T-helper 1 cell (primary cell): ENCODE results near the gene MAP4K4.

Source experiments
- DNase-seq, 5 donors: peaks; one replicate each; pipeline ENCODE4 v3.0.0-alpha.2; 2012 to 2020

The MAP4K4 gene

DNA sequence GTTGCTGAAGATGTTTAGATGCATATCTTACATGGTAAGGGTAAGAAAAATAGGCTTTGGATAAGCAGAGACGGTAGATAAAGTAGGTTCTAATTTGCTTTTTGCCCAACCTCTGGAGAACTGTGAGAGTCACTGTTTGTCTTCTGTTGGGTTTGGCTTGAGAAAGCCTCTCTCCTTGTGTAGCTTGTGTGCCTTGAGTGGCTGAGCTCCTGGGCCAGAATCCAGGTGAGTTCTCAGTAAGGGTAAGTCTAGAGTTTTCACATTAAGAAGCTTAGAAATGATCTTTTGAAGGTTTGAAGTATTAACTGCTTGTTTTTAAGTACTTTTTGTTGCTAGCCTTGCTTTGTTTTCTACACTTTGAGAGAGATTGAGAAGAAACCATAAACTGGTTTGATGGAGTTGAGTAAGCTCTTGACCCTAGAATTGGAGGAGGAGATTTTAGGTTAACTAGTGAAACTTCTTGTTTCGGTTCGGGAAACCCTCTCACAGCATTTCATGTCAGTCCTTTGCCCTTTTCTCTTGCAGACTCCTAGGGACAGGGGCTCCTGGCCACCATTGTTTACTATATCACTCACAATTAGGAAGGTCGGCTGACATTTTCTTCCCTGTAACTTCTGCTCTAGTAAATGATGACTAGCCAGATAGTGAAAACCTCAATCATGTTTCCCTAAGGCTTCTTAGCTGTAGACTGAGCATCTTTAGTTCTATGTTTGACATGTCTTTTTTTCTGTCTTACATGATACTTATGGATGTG, 26.0 kb downstream of the MAP4K4 start:
- no peak for DNase-seq

DNA sequence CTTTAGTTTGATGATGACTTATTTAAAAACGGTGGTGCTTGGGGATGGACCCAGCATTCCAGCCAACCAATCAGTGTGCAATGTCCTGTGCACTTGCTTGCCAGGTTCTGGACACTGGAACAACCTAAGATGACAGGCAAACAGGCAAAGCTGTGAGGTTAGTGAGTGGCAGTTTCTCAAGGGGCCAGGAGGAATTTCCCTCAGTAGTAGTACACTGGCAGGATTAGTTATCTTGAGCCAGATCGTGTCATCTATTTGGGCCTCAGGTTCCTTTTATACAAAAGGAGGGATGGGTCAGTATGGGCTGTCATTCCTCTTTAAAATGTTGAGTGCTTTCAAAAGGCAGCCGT, 26.6 kb downstream of the MAP4K4 start:
- no peak for DNase-seq

DNA sequence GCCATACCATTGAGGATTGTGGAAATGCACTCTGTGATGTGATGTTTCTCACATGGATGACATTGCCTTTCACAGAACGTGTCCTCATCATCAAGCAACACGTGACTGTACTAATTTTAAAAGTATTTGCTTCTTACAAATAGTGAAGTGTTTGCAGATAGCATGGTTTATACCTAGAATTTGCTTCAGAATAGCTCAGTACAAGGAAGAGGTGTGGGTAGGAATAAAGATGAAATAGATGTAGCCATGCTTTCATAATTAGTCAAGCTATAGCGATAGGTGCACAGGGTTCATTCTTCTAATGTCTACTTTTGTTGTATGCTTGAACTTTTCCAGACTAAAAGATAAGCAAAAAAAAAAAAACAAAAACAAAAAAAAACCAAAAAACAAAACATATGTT, 27.5 kb downstream of the MAP4K4 start:
- DNase-seq: peak in 1 of 5 donors; percentile 45

DNA sequence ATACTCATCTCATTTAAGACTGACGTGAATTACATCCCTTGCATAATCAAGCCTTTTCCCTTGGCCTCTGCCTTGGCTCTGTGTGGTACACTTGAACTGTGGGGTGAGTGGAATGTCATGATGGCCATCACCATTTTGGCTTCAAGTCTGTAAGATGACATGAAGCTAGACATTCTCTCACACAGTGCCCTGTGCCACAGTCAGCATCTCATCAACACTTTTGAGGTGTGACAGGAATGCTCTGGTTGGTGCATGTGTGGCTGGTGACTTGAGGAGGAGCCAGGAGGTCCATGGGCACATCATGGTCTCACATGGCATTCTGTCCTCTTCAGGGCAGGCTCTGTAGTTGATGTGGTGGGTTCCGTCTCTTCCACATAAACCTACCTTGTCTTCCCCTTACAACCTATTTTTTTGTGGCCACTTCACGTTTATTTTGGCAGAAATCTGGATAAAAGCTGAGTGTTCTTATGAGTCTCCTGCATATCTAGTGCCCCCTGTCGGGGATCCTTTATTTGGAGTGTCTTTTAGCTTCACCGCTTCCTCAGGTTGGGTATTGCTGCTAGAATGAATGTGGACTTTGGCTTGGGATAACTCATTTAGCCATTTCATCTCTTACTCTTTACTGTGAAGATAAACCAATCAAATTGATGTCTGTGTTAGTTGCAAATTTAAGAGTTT, 28.1 kb downstream of the MAP4K4 start:
- no peak for DNase-seq

DNA sequence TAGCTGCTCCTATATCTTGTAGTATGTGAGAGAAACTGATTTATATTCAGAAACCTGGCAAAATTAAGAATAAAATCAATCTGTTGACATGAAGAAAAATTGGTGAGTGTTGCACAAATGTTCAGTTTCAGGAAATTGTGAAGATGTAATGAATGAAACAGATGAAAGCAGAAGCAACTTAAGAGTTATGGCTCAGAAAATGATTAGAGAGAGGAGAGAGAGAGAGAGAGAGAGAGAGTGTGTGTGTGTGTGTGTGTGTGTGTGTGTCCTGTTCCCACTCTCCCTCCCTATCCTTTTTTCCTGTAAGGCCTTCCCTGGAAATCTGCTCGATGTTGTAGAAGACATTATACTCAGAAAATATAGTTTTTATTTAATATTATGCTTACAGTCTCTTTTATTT, 31.4 kb downstream of the MAP4K4 start:
- no peak for DNase-seq

DNA sequence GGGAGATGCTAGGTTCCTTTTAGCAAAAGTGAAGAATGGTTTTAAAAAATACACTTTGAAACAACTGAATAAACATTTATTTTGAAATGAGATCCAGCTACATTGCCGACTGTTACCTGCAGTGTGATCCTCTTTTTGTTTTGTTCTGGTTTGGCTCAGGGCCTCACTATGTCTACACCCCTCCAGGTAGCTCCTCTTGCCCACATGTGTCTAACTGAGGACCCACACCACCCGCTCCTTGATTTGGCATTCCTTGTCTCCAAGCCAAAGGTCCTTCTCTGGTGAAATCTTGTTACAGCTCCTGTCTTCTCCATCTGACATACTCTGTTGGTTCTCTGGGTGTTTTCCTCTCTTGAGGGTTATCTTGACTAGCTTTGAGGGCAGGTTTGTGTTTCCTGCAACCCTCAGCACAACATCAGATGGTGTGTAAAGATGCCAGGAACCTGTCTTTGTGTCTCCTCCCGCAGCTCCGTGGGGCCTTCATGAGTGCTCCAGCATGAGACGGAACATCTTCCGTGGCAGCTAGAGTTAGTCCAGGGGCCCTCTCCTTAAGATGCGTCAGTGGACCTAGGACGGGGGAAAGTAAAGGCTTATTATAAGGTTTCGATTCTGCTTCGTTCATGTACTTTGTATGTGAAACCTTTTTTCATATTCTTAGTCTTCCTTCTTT, 32.1 kb downstream of the MAP4K4 start:
- DNase-seq: peak in 1 of 5 donors; percentile 22

DNA sequence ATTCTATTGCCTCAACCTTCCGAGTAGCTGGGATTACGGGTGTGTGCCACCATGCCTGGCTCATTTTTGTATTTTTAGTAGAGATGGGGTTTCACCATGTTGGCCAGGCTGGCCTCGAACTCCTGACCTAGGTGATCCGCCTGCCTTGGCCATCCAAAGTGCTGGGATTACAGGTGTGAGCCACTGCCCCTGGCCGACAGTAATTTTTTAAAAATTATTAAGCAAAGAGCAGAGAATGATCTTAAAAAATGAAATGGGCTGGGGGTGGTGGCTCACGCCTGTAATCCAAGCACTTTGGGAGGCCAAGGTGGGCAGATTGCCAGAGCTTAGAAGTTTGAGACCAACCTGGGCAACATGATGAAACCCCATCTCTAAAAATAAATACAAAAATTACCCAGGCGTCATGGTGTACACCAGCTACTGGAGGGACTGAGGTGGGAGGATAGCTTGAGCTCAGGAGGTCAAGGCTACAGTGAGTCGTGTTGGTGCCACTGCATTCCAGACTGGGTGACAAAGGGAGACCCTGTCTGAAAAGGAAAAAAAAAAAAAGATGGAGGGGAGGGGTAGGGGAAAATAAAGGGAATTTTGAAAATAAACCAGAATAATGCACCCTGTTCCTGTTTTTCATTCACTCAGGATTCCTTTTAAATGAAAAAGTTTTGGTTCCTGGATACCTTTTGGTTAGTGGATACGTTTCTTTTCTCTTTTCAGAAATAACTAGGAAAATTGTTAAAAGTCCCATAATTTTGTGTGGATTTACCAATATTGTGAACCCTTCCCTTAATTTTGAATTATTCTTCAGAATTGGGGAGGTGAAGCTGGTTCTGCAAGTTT, 33.9 kb downstream of the MAP4K4 start:
- DNase-seq: no peak

DNA sequence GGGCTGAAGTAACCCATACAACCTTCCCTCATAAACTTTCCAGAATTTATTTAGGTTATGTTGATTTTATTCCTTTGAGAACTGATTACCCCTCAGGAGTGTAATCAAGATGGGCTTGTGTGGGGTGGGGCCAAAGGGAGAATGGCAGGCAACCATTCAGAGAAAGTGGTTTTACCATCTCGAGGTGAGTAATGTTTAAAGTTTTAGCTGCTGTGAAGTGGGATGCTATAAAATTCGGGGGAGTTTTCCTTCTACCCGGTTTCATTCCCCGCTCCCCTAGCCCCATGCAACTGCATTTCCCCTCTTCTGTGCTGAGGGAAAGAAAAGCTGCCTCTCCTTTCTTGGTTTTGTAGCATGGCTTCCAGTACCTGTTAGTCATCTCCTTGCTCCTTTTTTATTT, 34.7 kb downstream of the MAP4K4 start:
- DNase-seq: no peak

DNA sequence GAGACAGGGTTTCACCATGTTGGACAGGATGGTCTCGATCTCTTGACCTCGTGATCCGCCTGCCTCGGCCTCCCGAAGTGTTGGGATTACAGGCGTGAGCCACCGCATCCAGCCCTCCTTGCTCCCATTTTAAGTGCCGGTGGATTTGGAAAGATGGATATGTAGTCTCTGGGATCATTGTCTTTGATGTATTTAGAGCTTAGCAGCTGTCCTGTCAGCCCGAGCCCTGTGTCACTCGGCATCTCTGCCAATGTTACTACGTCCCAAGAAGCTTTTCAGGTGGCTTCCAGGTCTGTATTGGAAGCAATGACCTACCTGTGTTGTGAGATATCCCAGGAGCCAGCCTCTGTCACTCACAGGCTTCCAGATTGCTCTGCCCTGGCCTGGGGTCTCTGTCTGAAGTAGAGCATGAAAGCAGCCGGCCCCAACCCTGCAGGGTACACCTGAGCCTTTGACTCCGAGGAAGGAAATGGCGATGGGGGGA, 35.3 kb downstream of the MAP4K4 start:
- no peak for DNase-seq

DNA sequence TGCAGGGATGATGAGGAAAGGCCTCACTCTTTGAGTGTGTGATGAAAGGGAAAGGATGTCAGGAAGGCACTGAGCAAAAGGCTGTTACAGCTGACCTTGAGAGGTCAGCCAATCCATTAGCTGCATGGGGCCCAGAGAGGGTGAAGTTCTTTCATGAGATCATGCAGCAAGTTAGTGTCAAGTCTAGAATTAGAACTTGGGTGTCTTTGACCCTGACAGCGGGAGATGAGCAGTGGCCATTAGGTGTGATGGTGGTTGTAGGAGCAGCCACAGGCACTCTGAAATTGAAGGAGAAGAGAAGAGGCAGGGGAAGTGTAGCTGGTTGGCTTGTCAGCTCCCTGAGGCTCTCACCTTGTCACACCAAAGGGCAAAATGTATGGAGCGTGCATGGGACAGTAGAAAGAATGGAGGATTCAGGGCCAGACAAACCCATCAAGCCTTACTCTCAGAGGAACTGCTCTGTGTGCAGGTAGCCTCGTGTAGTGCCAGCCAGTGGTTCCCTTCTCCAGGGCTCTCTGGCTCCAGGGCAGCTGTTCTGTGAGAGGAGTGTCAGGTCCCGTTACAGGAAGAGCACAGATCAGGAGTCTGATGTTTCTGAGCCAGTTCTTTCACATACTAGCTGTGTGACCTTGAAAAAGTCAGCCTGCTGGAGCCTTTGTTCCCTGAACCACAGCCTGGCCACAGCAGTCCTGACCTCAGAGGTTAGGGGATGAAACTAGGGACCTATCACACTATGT, 35.9 kb downstream of the MAP4K4 start:
- DNase-seq: no peak

DNA sequence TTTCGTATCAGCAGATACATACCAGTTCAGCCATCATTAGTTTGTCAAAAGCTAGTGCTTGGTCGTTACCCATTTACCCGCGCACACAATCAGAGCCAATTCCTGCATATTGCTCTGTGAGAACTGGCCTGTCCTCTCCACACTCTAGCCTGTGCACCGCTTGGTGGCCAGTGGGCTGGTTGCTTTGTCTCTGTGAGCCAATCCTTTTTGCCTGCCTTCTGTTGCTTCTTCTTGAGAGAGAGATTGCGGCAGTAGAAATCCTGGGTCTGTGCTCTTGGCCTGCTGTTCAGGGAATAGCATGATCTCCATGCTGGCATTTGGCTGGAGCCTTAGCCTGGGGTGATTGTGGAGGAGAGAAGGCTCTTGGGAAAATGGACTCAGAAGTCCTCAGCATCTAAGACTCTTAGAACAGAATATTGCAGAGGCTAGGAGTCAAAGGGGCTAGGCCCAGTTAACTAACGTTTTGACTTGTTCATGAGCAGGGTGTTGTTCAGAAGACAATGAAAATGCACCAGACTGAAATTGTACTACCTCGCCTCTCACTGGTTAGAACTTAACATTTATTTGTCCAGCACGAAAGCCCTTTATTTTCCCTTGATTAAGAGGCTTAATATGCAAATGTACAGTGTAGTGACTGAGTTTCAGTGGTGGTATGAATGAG, 37.1 kb downstream of the MAP4K4 start:
- no peak for DNase-seq

DNA sequence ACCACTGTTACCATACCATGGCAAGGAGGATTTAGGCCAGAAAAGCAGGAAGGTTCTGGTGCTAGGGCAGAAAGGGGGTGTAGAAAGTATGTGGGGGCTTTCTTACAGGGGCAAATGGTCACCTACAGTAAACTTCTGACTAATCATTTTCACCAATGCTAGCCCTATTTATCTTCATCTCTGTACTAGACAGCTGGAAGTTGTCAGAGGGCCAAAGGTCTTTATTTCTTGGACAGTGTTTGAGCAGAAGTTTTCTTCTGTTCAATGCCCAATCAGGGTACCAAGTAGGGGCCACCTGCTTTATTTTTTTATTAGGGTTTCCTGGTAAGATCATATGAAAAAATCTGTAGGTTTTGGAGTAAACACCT, 37.6 kb downstream of the MAP4K4 start:
- DNase-seq: no peak

DNA sequence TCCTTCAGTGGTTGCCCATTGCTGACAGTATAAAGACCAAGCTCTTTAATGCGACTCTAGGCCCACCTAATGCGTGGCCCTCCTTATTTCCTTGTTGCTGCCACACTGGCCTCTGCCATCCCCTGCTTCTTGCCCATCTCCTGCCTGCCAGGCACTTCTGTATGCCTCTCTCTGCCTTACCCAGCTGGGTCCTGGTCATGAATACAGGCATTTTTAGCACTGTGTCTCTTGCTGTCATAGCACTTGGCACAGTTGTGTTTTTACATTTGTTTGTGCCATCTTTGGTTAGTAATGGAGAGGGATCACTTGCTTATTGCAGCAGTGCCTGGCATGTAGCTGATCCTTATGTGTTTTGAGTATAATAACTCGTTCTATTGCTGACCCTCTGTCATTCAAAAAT, 38.7 kb downstream of the MAP4K4 start:
- DNase-seq: no peak

DNA sequence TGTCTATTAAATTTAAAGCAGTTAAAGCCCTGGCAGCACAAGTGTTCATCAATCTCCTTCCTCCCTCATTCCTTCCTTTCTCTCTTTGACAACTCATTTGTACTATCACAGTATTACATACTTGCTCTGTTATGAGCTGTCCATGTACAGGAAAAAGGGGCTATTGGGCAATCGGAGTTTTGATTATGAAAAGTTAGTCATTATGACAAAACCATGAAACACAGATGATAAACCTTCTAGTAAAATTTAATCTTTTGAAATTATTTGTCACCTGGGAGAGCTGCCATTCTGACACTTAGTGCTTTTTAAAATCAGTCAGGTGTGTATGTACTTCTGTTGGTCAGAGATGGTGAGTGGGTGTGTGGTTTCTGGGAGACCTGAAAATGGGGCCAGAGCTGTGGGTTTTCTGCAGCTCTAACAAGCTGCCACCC, 39.4 kb downstream of the MAP4K4 start:
- peak in 1 of 5 donors; percentile 72 for DNase-seq

DNA sequence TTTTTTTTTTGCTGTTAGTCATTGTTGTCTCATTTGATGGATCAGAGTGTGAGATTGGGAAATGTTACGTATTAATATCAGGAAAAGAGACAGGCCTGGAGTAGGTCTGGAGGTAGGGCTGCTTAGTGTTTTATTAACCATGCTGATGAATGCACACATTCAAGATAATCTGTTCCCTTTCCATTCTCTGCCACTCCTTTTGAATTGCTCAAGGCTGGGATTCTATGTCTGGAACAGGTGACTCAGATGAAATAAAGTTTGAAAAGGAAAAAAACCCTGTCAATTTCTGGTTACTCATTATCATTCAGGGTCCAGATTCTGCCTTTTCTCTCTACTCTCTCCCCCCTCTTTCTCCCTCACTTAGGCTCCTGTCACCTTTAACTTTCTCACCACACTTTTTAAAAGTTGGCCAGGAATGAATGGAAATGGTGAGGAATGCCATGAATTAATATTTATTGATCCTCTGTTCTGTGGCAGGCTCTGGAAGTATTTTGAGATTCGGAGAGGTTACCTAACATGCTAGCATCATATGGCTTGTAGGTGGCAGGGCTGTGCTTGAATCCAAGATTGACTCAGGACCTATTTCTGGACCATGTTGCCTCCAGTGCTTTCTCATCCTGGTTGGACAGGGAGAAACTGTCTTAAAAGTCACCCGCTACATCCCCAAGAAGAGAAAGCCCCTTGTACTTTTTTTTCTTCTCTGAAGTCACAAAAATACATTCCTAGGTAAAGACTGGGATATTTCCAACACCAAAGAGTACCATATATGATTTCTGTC, 40.2 kb downstream of the MAP4K4 start:
- no peak for DNase-seq

DNA sequence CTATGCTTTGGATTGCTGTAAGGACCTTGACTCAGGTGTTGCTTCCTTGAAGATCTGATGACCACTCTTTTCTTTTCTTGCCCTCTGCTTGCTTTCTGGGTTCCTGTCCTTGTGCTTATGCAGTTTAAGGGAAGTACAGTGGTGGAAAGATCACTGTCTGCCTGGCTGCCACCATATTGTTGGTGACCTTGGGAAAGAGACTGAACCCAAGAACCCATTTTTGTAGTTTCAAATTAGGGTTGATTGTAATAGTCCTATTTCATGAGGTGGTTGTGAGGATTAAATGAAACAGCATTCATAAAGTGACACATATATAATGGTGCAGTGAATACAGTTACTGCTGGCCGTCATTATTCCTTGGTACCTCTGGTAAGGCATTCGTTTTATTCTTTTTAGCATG, 41.1 kb downstream of the MAP4K4 start:
- DNase-seq: no peak

DNA sequence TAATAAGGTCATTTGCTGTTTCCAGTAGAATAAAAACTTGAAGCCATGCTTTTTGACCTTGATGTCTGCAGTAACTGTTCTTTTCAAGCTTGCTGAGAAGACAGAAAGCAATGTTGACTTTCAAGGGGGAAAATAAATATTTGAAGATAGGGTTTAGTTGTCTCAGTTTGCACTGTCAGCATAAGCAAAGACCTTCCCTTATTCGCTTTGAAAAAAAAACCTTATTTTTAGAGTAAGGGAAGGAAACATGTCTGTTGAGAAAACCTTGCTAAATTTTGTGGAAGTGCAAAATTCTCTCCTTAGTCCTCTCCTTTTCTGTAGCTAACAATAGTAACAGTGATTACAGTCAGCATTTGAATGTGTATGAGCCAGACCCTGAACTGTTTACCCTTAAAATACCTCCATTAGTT, 43.1 kb downstream of the MAP4K4 start:
- no peak for DNase-seq

DNA sequence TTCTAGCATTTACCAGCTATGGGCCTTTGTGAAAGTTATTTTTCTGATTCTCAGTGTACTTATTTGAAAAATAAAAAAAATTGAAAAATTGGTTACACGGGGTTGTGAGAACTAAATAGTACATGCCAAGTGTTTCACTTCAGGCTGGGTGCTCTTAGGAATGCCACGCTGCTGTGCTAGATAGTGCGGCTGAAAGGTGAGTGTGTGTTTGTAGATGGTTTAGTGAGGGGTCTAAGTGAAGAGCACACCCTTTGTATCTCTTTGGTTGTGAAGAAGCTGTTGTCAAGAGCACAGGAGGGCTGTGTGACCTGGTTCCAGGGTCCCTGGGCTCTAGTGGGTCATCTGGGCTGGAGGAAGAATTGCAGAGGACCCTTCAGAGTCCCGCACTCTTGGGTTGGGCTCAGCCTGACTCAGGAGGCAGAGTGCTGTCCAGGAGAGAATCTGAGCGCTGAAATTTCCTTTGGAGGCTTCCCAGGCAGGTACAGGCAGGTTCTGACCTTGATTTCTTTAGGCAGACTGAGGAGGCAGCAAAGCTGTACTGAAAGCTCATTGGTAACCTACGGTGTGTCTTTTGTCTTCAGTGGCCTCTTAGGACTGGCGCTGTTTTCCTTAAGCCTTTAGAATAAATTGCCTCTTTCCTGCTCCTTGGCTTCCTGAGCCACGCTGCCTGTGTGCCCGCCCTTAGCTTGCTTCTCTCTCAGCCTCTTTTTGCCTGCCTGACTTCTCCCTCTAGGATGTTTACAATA, 44.4 kb downstream of the MAP4K4 start:
- no peak for DNase-seq

DNA sequence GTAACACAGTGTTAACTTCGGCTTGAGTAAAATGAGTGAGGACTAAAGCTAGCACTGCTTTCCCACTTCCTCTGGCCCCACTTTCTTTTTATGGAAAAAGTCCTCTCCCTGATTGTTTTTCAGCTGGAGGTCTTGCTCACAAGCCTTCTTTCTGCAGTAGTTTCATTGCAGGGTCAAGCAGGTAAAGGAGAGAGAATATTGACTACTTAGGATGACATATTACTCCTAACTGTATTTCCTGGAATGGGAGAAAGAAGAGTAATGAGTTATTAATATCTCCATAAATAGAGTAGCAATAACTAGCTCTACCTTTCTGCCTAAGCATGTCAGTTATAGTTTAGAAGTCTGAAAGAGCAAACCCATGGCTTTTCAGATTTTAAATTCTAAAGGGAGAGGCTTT, 45.0 kb downstream of the MAP4K4 start:
- no peak for DNase-seq

DNA sequence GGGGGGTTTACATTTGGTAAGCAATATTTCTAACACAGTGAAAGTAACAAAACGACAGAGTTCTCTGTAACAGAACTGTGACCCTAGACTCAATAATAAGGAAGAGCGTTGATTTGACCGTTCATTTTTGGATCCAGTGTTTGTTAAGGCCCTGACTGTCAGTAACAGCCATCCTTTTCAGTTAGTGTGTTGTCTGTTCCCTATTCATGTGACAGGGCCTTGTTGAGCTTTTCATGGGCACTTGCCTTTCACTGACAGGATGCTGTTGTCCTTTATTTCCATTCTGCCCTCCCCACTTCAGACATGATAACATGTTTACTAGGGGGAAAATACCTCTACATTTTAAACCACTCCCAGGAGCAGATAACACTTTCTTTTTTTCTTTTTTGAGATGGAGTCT, 45.8 kb downstream of the MAP4K4 start:
- no peak for DNase-seq
